Measurements from ENCODE around the gene TFAP2C.

GRCh38 chr20:56605261-56605996, 23.7 kb upstream of the TFAP2C start:
- no peak for TF ChIP-seq POLR2A (IDR thresholded peaks at IDR 0.05)
- TF ChIP-seq, protein P1, sequence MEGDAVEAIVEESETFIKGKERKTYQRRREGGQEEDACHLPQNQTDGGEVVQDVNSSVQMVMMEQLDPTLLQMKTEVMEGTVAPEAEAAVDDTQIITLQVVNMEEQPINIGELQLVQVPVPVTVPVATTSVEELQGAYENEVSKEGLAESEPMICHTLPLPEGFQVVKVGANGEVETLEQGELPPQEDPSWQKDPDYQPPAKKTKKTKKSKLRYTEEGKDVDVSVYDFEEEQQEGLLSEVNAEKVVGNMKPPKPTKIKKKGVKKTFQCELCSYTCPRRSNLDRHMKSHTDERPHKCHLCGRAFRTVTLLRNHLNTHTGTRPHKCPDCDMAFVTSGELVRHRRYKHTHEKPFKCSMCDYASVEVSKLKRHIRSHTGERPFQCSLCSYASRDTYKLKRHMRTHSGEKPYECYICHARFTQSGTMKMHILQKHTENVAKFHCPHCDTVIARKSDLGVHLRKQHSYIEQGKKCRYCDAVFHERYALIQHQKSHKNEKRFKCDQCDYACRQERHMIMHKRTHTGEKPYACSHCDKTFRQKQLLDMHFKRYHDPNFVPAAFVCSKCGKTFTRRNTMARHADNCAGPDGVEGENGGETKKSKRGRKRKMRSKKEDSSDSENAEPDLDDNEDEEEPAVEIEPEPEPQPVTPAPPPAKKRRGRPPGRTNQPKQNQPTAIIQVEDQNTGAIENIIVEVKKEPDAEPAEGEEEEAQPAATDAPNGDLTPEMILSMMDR (IDR thresholded peaks at IDR 0.05) = no peak
